Measurements from ENCODE around the gene FLVCR2. TPM values are rescaled to one million over a fixed set of nuclear protein-coding genes. Genes with fewer than 3 reads are reported as not detected.

The FLVCR2 gene
- total and polyA plus RNA-seq, 2 experiments from 2014 or later = 1.4 to 3.1 TPM

- Histone ChIP-seq H3K27me3 (ENCODE audit: insufficient read depth) (no peaks in the 10 kb centered on the region), H3K9me2 (ENCODE audit: insufficient read depth) (peaks cover 6% of the 10 kb centered on the region), H3K4me2 (no peak overlapping the region), H4K20me1 (replicated peaks; ENCODE audit: insufficient read depth) (no peaks in the 10 kb centered on the region), H2AFZ (peak overlapping the region; percentile 72; the same call in 1 of the 2 replicates), H3K79me2 (replicated peaks; ENCODE audit: insufficient read depth) (no peaks in the 10 kb centered on the region), H3K4me3 (no peak overlapping the region), H3F3A (replicated peaks; ENCODE audit: low read depth) (no peaks in the 10 kb centered on the region), H3K36me3 (ENCODE audit: insufficient read depth) (no peaks in the 10 kb centered on the region), H3K27ac (ENCODE audit: low read depth) (no peak overlapping the region), H3K4me1 (ENCODE audit: insufficient read depth) (no peaks in the 10 kb centered on the region)
- Mint-ChIP-seq H3K27me3 (ENCODE audit: insufficient read depth, low read depth, poor library complexity) (peaks cover 7% of the 10 kb centered on the region), H3K36me3 (ENCODE audit: low read depth) (no peaks in the 10 kb centered on the region), H3K4me3 (no peak overlapping the region), H3K27ac (no peak overlapping the region), H3K9me3 (no peaks in the 10 kb centered on the region), H3K4me1 (peaks cover 12% of the 10 kb centered on the region)
- DNase-seq (ENCODE audit: low spot score) (no peak), ATAC-seq (no peak)
- TF ChIP-seq CREB1 (CRISPR knock-in tag; IDR thresholded peaks at IDR 0.05; ENCODE audit: low read depth) (no peak), ETS1 (IDR thresholded peaks at IDR 0.05) (no peak), EZH2 (IDR thresholded peaks at IDR 0.05; ENCODE audit: low read depth, unreplicated experiment) (no peak), POLR2AphosphoS5 (IDR thresholded peaks at IDR 0.05; ENCODE audit: low read depth) (no peak), STAT1 (IDR thresholded peaks at IDR 0.05; ENCODE audit: unreplicated experiment) (no peak), ZNF462 (CRISPR knock-in tag; IDR thresholded peaks at IDR 0.05) (no peak), CTCF (conservative IDR thresholded peaks at IDR 0.05; ENCODE audit: low read depth in 2 of 2) (no peak), JUNB (IDR thresholded peaks at IDR 0.05; ENCODE audit: unreplicated experiment) (no peak), ZNF114 (CRISPR knock-in tag; IDR thresholded peaks at IDR 0.05) (no peak), ZNF331 (CRISPR knock-in tag; IDR thresholded peaks at IDR 0.05; ENCODE audit: low read depth) (no peak), NANOG (IDR thresholded peaks at IDR 0.05; ENCODE audit: borderline replicate concordance) (no peak), EZH2phosphoT487 (IDR thresholded peaks at IDR 0.05; ENCODE audit: unreplicated experiment) (no peak)
- TF ChIP-seq, protein P1, sequence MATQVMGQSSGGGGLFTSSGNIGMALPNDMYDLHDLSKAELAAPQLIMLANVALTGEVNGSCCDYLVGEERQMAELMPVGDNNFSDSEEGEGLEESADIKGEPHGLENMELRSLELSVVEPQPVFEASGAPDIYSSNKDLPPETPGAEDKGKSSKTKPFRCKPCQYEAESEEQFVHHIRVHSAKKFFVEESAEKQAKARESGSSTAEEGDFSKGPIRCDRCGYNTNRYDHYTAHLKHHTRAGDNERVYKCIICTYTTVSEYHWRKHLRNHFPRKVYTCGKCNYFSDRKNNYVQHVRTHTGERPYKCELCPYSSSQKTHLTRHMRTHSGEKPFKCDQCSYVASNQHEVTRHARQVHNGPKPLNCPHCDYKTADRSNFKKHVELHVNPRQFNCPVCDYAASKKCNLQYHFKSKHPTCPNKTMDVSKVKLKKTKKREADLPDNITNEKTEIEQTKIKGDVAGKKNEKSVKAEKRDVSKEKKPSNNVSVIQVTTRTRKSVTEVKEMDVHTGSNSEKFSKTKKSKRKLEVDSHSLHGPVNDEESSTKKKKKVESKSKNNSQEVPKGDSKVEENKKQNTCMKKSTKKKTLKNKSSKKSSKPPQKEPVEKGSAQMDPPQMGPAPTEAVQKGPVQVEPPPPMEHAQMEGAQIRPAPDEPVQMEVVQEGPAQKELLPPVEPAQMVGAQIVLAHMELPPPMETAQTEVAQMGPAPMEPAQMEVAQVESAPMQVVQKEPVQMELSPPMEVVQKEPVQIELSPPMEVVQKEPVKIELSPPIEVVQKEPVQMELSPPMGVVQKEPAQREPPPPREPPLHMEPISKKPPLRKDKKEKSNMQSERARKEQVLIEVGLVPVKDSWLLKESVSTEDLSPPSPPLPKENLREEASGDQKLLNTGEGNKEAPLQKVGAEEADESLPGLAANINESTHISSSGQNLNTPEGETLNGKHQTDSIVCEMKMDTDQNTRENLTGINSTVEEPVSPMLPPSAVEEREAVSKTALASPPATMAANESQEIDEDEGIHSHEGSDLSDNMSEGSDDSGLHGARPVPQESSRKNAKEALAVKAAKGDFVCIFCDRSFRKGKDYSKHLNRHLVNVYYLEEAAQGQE (IDR thresholded peaks at IDR 0.05; ENCODE audit: unreplicated experiment) = no peak
Measured at GRCh38 chr14:75551021-75551420, 27.4 kb upstream of the FLVCR2 start.
